ENCODE data around the gene ZNF180.
"Not testable (repeated sequence)": the region's sequence is repeated elsewhere in the genome, so short reads cannot be mapped to it uniquely, and the experiment has no call there.

Gene ZNF180

DNA sequence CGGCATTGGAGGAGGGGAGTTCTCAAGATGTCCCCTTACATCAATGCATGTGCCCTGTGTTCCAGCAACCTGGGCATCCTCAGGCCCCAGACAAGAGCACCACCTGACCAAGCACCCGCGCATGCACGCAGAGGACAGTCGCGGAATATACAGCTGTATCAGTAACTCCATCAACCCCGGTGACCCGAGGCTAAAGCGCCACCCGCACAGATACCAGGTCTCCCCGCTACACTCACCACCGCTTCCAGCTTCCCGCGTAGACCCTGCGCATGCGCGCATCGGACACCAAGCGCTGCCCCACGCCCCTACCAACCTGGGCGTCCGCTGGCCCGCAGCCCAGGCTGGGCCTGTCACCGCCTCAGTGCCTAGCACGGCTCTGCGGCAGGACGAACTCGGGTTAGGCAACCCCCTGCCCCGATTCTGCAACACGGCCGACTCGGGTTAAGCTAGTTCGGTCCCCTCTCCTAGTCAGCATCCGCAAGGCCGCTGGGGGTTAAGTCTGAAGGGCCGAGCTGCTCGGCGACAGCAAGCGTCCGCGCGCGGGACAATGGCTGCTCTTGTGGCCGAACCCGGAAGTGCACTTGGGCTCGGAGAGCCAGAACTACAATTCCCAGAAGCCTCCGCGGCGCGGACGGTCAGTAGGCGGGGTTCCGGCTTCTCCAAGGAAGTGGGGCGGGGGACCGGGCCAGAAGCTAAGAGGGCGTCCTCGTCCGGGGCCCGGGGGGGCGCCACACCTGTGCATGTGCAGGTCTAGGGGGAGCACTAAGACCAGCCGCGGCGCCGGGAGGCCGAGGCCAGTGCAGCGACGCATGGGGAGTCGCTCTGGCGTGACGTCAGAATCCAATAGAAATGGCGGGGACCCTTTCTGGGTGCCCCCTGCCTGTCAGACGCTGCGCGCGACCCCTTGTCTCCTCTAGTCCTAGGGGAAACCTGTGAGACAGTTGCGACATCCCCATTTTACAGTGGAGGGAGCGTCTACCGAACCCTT lies at the start of gene ZNF180:
Gene ZNF180 (minus strand): TSS at position 561 of the 988 bp plus-strand sequence. CDS start 3,188 bp downstream, outside the sequence.
- peak; percentile 87 for DNase-seq (ENCODE audit: low read depth)

DNA sequence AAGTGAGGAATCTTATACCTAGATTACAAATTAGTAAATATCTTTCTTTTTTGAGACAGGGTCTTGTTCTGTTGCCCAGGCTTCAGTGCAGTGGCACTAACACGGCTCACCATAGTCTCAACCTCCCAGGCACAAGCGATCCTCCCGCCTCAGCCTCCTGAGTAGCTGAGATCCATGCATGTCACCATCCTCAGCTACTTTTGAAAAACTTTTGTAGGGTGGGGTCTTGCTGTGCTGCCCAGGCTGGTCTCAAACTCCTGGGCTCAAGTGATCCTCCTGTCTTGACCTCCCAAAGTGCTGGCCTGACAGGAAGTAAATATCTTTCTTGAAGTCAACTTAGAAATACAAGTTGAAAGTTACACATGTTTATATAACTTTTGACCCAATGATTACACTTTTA lies 49.2 kb upstream of the ZNF180 start:
- DNase-seq (ENCODE audit: low read depth) = no peak

DNA sequence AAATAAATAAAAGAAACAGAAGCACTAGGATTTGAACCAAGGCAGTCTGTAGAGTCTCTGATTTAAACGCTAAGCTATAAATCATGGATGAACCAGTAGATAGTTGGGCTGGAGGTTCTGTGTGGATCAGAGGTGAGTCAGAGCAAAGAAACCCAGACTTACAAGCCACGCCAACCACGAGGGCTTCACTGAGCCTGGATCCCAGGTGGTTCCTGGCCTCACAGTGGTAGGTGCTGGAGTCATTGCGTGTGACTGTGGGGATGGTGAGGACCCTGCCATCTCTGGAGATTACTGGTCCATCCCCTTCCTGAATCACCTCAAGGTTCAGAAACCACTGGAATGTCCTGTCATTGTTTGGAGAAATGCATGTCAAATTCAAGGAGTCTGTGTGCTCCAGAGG lies 48.4 kb upstream of the ZNF180 start:
- peak; percentile 44 for DNase-seq (ENCODE audit: low read depth)

DNA sequence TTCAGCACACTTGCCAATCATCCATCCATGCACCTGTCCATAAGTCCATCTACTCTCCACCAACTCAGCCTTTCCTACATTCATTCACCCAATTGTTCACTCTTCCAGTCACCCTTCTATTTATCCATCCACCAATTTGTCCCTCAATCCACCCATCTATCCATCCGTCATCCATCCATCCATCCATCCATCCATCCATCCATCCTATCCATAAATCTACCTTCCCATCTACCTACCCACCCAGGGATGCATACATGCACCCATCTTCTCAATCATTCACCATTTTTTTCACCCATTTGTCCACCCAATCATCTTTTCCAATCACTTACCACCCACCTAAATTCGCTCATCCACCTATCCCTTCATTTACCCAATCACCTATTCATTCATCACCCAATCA lies 43.7 kb upstream of the ZNF180 start:
- DNase-seq (ENCODE audit: low read depth) = no peak

DNA sequence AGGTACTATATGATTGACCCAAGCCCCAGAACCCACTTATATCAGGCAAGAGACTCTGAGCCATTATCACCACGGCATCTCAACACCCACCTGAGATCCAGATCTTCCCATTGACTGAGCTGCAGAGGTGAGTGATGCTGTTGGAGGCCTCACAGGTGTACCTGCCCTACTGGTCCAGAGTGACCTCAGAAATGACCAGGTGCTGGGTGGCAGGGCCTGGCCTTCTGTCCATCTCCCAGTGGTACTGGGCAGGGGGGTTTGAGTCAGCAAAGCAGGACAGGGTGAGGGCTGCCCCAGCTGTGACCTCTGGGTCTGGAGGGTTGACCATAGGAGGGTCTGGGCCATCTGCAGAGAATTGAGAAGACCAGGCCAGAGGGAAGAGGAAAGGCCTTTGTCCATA lies 42.3 kb upstream of the ZNF180 start:
- no peak for DNase-seq (ENCODE audit: low read depth)

DNA sequence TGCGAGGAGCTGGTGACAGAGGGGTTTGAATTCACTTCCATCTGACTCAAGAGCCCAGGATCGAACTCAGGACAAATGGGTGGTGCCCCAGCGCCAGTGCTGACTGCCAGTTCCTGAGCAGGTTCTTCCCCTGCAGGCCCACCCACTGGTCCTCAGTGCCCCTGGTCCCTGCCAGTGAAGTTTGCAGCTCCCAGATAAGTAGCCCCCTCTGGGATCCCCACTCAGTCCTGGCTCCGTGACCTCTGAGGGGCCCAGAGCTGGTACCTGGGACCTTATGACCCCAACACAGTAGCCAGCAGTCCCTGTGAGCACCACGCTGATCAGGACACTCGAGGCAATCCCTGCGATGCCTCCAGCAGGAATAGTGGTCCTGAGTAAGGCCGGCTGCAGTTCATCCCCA lies 40.4 kb upstream of the ZNF180 start:
- DNase-seq (ENCODE audit: low read depth) = no peak

DNA sequence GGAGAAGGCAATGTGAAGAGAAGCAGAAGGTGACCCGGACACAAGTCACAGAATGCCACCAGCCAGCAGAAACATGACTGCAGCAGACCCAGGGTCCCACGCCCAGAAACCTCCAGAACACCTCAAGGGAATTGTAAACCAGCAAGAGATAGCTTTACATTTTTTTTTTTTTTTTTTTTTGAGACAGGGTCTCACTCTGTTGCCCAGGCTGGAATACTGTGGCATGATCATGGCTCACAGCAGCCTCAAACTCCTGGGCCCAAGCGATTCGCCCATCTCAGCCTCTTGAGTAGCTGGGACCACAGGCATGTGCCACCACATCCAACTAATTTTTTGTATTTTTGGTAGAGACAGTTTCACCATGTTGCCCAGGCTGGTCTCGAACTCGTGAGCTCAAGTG lies 39.7 kb upstream of the ZNF180 start:
- DNase-seq (ENCODE audit: low read depth) = no peak

DNA sequence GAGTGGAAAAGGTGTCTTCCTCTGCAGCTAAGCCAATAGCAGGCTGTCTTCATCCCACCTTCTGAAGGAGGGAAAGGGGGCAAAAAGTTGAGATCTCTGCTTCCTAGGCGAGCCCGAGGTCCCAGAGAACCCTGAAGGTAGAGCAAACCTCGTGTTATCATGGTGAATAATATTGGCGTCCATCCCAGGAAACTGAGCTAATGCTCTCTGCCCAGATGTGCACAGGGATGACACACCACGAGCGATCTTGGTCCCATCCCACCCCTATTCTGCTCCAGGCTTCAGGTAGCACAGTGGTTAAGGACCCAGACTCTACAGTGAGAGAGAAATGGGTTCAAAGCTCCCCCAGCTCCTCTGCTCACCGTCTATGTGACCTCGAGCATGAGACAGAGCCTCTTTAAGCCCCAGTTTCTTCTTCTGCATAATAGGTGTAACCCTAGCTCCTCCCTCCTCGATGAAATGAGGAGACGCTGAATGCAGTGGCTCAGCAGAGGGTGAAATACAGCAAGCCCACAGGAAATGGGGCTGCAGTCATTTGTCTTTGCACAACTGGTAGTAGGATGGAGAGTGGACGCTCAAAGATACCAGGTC lies 39.0 kb upstream of the ZNF180 start:
- DNase-seq (ENCODE audit: low read depth) = peak; percentile 15

DNA sequence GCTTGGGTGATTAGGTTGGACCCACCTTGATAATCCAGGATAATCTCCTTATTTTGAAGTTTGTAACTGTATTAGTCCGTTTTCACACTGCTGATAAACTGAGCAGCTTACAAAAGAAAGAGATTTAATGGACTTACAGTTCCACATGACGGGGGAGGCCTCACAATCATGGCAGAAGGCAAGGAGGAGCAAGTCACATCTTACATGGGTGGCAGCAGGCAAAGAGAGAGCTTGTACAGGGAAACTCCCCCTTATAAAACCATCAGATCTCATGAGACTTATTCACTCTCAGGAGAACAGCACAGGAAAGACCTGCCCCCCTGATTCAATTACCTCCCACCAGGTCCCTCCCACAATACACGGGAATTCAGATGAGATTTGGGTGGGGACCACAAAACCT lies 35.0 kb upstream of the ZNF180 start:
- DNase-seq (ENCODE audit: low read depth) = not testable (repeated sequence)

DNA sequence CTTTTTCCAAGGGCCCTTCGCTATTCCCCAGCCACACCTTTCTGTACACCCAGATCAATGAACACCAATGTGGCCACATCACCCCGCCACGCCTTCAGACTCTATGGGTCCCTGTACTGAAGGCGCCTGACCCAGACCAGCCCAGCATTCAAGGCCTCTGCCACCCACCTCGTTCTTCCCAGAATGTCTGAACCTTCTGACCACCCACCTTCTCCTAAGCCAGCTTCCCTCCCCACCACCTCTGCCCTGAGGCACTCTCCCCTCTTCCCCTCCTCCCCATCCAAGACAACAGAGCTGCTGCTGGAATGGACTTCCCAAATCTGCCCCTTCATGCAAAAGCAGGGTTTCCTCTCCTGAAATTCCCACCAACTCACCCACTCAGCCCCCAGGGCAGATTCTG lies 32.5 kb upstream of the ZNF180 start:
- no peak for DNase-seq (ENCODE audit: low read depth)

DNA sequence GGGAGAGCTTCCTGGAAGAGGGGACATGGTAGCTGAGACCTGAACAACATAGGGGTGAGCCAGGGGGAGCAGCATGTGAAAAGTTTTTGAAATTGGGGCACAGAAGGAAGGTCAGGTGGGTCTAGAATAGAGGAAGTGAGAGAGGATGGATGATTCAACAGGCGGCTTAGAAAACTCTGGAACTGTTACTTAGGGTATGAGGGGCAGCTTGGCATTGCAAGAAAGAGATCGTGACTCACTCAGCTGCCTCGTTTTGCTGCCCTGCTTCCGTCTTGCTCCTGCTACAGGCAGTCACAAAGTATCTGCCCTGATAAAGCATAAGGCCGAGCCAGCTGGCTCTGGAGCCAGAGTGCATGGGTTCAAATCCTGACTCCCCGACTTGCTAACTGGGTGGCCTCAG lies 30.5 kb upstream of the ZNF180 start:
- DNase-seq (ENCODE audit: low read depth) = peak; percentile 38

DNA sequence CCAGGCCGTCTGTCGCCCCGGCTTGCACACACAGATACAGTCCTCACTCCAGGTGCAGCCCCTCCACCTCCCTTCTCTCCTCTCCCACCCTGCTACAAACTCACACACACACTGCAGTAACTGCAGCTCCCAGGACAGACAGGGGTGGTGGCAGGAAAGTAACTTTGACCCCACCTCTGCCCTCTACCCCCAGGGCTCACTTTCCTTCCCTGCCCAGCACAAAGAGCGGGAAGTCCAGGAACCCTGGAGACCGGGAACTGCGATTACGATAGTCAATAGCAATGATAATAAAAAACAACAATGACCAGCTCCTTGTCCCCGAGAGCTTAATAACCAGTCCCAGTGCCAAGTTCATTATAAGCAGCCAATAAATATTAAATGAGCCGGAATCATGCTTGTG lies 29.2 kb upstream of the ZNF180 start, which contains the start of gene CEACAM20:
Gene CEACAM20 (minus strand): TSS at position 140 of the 400 bp plus-strand sequence. CDS start 166 bp downstream, outside the sequence.
- DNase-seq (ENCODE audit: low read depth) = no peak

DNA sequence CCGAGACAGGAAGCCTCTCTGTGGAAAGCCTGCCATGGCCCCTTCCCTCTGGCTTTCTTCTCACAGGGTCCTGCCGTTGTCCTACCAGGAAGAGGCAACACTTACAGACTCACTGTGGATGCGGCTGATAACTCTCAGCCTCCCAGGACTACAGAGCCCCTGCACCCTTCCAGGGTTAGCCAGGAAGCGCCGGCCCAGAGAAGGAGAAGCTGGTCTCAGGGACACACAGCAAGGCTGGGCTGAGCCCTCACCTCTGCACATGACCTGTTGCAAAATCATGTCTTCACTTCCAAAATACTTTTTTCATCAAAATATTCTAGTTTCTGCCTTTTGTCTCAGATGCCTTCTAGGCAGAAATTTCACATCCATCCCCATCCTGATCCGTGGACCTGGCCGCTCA lies 27.2 kb upstream of the ZNF180 start:
- DNase-seq (ENCODE audit: low read depth) = no peak

DNA sequence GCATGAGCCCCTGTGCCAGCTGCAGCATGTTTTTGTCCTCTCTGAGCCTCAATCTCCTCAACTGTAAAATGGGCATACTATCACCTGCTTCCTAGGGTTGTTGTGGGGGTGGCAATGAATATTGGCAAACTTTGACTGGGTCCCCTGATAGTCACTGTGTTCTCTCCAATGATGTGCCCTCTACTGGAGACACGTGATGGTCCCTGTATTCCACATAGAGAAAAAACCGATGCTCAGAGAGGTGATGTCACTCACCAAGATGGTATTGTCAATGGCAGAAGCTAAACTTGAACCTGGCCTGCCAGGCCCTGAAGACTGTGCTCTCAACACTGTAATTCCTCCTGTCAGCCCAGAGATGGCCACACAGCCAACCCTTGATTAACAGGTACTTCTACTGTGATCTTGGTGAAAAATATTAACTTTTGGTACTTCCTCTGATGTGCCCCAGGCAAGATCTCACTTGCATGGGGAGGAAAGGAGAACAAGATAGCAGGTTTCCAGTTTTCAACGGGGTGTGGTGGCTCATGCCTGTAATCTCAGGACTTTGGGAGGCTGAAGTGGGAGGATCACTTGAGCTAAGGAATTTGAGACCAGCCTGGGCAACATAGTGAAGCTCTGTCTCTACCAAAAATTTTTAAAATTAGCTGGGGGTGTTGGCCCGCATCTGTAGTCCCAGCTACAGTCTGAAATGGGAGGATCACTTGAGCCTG lies 25.6 kb upstream of the ZNF180 start:
- no peak for DNase-seq (ENCODE audit: low read depth)

DNA sequence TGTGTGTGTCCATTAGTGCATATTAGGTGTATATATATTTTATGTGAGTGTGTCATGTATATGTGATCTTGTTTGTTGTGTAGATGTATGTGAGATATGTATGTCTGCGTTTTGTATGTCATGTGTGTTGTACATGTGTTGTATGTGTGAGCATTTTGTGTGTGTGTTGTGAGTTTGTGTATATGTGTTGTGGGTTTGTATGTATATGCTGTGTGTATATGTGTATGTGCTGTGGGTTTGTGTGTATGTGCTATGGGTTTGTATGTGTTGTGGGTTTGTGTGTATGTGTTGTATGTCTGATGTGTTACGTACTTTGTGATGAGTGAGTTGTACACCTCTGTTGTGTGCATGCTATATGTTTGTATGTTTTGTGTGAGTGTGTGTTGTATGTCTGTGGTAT lies 21.0 kb upstream of the ZNF180 start:
- DNase-seq (ENCODE audit: low read depth) = no peak

DNA sequence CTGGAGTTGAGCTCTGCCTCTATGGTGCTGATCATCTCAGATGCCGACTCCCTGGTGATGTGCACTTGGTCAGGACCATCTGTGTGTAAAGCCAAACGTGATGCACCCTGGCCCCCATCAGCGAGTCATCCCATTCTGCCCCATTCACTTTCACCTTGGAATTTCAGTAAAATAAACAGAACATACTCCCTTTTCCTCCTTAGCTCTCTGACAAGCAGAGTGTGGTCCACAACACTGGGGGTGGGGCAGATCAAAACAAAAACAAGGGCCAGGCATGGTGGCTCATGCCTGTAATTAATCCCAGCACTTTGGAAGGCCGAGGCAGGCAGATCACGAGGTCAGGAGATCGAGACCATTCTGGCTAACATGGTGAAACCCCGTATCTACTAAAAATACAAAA lies 16.8 kb upstream of the ZNF180 start:
- no peak for DNase-seq (ENCODE audit: low read depth)

DNA sequence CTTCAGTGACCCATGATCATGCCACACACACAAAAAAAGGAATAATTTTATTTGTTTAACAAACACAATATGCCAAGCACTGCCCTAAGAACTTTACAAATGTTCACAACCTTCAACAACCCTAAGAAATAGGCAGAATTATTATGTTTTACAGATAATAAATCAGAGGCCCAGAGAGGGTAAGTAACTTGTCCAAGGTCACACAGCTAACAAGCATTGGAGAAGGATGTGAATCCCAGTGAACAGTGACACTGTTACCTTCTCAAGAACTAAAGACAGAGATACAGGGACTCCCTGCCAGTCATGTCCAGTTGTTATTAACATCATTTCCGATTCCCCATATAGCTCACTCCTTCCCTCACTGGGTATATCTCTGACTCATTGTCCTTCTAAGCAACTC lies 15.6 kb upstream of the ZNF180 start:
- DNase-seq (ENCODE audit: low read depth) = no peak

DNA sequence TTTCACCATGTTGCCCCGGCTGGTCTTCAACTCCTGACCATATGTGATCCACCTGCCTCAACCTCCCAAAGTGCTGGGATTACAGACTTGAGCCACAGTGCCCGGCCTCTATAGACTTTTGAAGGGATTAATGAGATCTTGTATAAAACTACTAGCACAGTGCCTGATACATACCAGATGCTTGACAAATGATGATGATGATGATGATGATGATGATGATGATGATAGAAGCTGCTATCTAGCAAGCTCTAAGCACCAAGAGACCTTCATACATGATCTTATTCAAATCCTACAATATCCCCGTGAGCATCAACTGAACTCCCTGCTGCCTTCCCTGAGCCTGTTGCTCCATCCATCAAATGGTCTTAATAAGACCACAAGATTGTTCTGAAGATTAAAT lies 14.7 kb upstream of the ZNF180 start:
- no peak for DNase-seq (ENCODE audit: low read depth)

DNA sequence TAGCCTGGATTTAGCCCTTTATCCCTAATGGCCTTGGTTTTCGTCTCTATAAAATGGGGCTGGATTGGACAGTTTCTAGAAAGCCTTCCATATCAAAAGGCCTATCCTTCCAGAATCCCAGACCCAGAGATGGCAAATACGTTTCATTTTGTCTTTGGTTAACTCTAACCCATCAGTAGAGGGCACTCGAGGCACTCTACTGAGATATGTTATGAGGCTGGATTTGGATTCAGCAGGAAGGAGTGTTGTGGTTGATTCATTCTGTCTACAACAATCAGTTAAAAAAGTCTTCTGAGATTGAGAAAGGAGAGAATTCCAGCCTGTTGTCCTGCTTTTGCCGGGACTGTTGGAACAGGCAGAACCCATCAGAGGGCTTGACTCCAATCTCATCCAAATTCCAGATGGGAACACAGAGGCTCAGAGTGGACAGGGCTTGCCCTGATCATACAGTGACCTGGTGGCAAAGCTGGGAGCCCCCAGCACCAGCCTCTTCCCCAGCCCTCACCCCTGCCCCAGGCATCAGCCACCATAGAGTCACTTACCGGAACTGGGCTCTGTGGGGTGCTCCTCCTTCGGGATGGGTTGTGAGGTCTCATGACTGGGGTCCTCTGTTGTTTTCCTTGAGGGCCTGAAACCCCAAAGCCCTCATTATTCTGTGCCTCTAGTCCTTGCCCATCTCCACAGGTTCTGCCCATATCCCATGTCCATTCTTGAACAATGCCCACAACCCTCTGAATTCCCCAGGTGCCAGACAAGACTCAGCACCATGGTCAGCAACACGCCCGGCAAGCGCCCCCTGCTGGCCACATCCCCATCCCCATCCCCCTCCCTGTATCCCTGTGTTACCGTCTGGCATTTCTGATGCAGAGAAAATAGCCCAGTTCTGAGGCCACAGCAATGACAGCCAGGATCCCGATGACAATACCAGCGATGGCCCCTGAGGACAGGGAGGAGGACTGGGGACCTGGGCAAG lies 12.3 kb upstream of the ZNF180 start:
- DNase-seq (ENCODE audit: low read depth) = peak; percentile 62

DNA sequence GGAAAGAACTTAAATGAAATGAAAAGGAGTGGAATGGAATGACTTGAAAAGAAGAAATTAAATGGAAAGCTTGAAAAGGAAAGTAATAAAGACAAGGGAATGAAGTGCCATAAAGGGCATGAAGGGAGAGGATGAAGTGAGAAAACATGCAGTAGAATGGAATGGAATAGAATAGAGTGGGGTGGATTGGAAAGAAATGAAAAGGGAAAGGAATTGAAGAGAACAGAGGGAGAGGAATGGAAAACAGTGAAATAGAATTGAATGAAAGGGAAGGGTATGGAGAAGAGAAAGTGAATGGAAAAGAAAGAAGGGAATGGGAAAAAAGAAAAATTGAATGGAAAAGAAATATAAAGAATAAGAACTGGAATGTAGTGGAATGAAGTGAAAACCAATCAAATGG lies 9.2 kb upstream of the ZNF180 start:
- DNase-seq (ENCODE audit: low read depth) = no peak

DNA sequence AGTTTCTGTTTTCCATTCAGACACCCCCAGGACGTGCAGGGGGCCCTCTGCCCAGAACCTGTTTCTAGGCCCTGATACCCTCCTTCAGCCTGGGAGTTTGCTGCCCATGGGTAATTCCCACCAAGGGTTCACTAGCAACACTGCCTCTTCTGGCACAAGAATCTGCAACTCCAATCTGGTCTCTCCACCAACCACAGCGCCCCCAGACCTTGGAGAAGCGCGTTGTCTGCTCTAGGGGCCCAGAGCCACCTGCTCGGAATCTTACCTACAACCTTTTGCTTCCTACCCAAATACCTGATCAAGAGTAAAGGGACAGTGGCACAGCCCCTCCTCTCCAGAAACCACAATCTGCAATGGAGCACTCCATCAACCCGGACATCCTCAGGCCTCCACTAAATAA lies 763 bp downstream of the ZNF180 start:
- DNase-seq (ENCODE audit: low read depth) = no peak

DNA sequence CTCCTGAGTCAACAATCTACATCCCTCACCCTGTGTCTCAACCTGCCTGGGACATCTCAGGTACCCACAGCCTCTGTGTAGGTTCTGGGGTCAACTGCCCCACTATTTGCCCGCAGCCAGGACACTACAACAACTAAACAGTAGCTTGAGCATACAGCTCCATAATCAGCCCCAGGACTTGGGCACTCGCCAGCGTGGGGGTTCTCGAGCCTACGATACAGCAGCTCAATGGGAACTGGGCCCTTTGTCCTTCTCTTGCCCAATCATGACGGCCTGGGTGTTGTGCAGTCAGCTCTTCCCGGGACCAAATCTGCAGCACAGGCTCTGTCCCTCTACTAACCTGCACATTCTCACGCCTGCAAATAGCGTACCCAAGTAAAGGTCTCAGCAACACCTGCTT lies 1.3 kb downstream of the ZNF180 start:
- DNase-seq (ENCODE audit: low read depth) = no peak
